ENCODE data around the gene CFAP97D1.
A peak's percentile ranks its signal among the peaks of the same experiment; 100 is the strongest.

CFAP97D1 gene

DNA sequence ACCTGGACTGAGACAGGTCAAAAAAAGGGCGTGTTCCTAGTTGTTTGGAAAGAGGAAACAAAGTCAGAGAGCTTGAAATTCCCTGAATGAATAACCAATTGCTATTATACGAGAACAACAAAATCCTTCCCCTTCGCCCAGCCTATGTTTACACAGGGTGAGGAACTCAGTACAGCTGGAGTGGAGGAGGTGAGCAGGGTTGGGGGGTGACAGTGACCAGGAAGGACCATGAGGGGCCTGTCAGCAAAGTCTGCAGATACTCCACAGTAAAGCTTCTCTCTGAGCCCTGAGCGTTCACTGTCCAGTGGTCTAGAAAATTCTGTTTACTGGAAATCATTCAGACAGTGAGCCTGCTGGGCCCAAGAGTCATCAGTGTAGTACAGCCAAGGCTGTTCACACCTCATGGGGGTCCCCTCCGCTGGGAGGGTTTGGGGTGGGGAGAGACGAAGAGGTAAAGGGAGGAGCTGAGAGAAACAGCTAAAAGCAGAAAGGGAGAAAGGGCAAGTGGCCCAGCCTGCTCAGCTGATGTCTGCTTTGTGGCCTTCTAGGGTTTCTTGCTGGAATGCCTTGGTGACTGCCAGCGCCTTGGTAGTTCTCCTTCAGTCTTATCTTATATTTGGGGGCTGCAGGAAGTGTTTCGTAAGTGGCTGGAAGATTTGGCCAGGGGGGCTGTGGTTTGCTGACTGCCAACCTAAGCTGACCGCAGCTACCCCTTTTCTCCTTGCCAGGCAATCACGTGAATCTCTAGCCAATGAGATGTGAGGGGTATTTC lies 7.2 kb upstream of the CFAP97D1 start:
- TF ChIP-seq SIN3A (IDR thresholded peaks at IDR 0.05; ENCODE audit: borderline replicate concordance, insufficient read depth, low read length) (no peak), TAF1 (IDR thresholded peaks at IDR 0.05; ENCODE audit: borderline replicate concordance, insufficient read depth, low read length) (no peak)
- TF ChIP-seq, protein P1, sequence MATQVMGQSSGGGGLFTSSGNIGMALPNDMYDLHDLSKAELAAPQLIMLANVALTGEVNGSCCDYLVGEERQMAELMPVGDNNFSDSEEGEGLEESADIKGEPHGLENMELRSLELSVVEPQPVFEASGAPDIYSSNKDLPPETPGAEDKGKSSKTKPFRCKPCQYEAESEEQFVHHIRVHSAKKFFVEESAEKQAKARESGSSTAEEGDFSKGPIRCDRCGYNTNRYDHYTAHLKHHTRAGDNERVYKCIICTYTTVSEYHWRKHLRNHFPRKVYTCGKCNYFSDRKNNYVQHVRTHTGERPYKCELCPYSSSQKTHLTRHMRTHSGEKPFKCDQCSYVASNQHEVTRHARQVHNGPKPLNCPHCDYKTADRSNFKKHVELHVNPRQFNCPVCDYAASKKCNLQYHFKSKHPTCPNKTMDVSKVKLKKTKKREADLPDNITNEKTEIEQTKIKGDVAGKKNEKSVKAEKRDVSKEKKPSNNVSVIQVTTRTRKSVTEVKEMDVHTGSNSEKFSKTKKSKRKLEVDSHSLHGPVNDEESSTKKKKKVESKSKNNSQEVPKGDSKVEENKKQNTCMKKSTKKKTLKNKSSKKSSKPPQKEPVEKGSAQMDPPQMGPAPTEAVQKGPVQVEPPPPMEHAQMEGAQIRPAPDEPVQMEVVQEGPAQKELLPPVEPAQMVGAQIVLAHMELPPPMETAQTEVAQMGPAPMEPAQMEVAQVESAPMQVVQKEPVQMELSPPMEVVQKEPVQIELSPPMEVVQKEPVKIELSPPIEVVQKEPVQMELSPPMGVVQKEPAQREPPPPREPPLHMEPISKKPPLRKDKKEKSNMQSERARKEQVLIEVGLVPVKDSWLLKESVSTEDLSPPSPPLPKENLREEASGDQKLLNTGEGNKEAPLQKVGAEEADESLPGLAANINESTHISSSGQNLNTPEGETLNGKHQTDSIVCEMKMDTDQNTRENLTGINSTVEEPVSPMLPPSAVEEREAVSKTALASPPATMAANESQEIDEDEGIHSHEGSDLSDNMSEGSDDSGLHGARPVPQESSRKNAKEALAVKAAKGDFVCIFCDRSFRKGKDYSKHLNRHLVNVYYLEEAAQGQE (IDR thresholded peaks at IDR 0.05; ENCODE audit: insufficient read depth in 1 of 2, low read depth in 2 of 2, low read length in 2 of 2) = no peak

DNA sequence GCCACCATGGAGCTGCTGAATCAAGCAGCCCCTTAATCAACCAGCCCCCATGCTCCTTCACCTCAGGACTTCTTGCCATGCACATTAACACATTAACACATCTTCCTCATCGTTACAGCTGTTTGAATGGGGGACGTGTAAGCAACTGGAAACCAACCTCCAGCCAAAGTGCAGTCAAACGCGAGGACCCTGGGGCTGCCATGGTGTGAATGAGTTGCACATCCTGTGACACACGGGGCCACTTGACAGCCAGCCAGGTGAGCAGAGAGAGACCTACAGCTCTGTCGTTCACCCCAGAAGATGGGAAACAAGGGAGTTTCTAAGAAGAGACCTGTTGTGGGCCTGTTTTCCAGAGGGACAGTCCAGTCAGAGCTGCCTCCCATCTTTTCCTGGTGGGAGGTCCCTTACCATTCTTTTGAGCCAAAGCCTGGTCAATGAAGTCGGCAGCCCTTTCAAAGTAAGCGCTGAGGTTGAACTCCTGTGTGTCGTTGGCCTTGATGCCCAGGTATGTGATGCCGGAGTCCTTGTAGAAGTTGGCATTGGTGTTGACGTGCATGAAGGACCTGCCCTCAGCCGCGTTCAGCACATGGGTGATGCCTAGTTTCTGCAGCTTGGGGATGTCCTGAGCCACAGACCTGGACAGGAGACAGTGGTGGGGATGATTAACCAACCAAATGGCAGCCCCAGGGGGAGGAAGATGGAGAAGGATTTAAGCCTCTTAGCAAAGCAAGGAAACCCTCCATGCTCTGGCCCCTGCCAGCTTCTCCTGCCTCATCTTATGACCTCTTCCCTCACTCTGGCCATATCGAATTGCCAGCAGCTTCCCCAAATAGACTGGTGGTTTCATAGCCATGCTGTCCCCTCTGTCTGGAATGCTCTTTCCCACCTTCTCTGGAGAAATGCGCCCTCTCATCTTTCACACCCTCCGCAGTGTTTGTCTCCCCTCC lies 5.7 kb upstream of the CFAP97D1 start:
- TF ChIP-seq SIN3A (IDR thresholded peaks at IDR 0.05; ENCODE audit: borderline replicate concordance, insufficient read depth, low read length) (no peak), POLR2AphosphoS5 (IDR thresholded peaks at IDR 0.05; ENCODE audit: low read depth, low read length) (no peak), TAF1 (IDR thresholded peaks at IDR 0.05; ENCODE audit: borderline replicate concordance, insufficient read depth, low read length) (no peak), FOXP2 (optimal IDR thresholded peaks at IDR 0.05; ENCODE audit: borderline replicate concordance, extremely low read depth, extremely low read length, insufficient read depth) (no peak)
- TF ChIP-seq, protein P1 (IDR thresholded peaks at IDR 0.05; ENCODE audit: insufficient read depth in 1 of 2, low read depth in 2 of 2, low read length in 2 of 2) = no peak

DNA sequence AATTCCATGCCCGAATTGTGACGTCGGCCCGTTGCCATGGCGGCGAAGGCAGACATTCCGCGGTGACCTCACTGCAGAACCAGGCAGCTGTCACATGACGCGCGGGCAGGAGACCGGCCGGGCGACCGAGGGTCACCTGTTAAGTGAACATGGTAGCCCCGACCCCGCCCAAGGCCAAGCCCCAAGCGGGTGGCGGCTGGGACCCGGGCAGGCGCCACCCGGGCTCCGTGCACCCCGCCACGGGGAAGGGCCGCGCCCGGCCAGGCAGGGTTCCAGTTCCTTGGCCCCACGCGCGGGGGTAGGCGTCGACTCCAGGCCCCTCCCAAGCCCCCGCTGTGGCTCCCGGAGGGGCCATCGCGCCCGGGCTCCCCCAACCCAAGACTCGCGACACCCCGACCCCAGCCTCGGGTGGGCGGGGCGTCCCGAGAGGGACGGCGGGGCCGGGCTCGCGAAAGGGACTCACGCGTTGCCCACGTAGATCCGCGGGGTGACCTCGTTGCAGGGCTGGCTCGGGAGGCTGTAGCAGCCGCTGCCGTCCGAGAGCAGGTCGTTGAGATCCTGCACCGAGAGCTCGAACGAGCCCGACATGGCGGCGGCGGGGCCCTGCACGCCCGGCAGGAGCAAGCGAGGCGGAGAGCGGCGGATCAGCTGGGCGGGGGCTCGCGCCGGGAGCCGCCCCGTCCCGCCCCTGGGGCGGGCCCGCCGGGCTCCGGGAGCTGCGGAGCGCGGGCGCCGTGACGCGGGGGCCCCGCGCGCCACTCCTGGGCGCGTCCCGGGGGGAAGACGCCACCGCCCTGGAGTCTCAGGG lies 1.7 kb upstream of the CFAP97D1 start, which contains the start of gene DUSP3:
Gene DUSP3 (minus strand): TSS at position 641 of the 808 bp plus-strand sequence. CDS start 53 bp downstream, at position 588.
- TF ChIP-seq SIN3A (IDR thresholded peaks at IDR 0.05; ENCODE audit: borderline replicate concordance, insufficient read depth, low read length) (peak; percentile 84; the same call in 1 of the 2 replicates), POLR2AphosphoS5 (IDR thresholded peaks at IDR 0.05; ENCODE audit: low read depth, low read length) (no peak; the same call in 1 of the 2 replicates), FOXP2 (optimal IDR thresholded peaks at IDR 0.05; ENCODE audit: borderline replicate concordance, extremely low read depth, extremely low read length, insufficient read depth) (peak; percentile 57), TAF1 (IDR thresholded peaks at IDR 0.05; ENCODE audit: borderline replicate concordance, insufficient read depth, low read length) (peak; percentile 27; the same call in 1 of the 2 replicates)
- TF ChIP-seq, protein P1 (IDR thresholded peaks at IDR 0.05; ENCODE audit: insufficient read depth in 1 of 2, low read depth in 2 of 2, low read length in 2 of 2) = no peak

DNA sequence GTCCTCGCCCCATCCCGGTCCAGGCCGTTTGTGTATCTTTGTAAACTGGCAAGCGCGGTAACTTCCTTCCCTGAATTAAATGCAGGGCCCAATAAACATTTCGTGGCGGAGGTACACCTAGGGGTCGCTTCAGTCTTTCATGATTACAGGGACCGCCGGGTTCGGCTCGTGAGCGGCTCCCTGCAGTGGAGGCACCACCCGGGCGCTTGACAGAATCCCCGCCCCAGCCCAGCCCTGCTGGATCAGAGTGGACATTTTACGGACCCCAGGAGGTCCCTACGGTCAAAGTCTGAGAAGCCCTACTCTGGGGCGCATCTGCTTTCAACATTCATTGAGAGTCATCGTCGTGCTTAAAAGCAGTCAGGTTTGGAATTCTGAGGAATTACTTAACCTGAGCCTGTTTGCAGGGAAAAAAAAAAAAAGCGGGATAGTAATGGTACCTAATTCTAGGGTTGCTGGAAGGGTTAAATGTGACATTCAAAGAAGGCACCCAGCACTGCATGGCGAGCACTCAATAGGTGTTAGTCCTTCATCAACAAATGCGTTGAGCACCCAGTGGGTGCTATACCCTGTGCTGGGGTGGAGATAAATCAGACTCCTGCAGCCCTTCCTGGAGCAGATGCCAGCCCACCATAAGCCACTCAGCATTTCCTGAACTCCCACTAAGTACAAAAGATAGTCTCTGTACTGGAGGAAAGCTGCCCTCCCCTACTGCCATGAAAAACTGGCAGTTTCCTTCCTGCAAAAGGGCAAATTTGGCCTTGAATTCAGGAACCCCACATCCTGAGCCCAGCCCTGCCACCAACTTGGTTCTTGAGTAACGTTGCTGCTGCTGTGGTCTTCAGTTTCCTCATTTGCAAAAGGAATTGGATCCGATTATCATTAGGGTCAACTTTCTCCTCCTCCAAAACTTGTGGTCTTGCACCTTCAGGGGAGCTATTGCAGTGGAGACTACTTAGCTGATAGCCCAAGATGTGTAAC lies 800 bp upstream of the CFAP97D1 start:
- TF ChIP-seq FOXP2 (optimal IDR thresholded peaks at IDR 0.05; ENCODE audit: borderline replicate concordance, extremely low read depth, extremely low read length, insufficient read depth) = no peak
- TF ChIP-seq SIN3A (IDR thresholded peaks at IDR 0.05; ENCODE audit: borderline replicate concordance, insufficient read depth, low read length) = no peak
- TF ChIP-seq POLR2AphosphoS5 (IDR thresholded peaks at IDR 0.05; ENCODE audit: low read depth, low read length) = no peak
- TF ChIP-seq, protein P1 (IDR thresholded peaks at IDR 0.05; ENCODE audit: insufficient read depth in 1 of 2, low read depth in 2 of 2, low read length in 2 of 2) = no peak
- TF ChIP-seq TAF1 (IDR thresholded peaks at IDR 0.05; ENCODE audit: borderline replicate concordance, insufficient read depth, low read length) = no peak

Measured in PFSK-1 (cell line).